CD4-positive, alpha-beta T cell treated with Interleukin-4 for 4 hours (primary cell): ENCODE data around the gene MDH2.
"Not testable (repeated sequence)": the region's sequence is repeated elsewhere in the genome, so short reads cannot be mapped to it uniquely, and the experiment has no call there.

Experiments used
- DNase-seq: peaks from one replicate; pipeline ENCODE4 v3.0.0-alpha.2; 2020

Gene MDH2

DNA sequence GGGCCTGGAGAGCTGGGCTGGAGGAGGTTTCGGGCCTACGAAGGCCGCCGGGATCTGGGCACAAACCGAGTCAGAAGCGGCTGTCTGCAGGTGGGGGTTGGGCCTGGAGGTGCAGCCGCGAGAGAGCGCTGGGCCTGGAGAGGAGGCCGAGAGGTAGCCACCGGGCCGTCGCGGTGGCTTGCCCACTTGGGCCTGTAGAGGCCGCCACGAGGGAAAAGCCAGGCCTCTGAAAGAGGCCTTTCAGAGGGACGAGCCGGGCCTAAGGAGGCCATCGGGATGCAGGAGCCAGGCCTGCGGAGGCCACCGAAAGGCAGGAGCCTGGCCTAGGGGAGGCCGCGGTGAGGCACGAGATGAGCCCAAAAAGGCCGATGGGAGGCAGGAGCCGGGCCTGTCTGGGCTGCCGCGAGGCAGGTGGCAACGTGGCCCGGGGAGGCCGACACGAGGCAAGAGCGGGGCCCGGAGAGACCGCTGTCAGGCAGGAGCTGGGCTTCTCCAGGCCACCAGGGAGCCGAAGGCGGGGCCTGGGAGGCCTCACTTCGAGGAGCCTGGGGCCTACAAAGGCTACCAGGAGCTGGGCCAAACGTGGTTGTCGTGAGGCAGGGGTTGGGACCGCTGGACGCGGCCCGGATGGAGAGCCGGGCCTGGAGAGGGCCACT, 25.6 kb downstream of the MDH2 start:
- DNase-seq, result no peak

DNA sequence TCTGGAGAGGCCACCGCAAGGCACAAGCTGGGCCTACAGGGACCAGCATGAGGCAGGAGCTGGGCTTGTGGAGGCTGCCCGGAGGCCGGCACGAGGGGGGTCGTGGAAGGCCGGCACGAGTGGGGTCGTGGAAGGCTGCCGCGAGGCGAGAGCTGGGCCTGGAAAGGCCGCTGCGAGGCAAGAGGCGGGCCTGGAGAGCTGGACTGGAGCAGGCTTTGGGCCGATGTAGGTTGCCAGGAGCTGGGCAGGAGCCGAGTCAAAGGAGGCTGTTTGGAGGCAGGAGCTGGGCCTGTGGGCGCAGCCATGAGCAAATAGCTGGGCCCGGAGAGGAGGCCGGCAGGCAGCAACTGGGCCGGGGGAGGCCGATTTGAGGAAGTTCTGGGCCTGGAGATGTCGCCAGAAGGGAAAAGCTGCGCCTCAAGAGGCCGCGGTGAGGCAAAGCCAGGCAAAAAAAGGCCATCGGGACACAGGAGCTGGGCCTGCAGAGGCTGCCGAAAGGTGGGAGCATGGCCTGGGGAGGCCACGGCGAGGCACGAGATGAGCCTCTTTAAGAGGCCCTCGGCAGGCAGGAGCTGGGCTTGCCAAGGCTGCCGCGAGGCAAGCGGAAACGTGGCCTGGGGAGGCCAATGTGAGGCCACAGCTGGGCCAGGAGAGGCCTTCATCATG, 26.5 kb downstream of the MDH2 start:
- no peak for DNase-seq

DNA sequence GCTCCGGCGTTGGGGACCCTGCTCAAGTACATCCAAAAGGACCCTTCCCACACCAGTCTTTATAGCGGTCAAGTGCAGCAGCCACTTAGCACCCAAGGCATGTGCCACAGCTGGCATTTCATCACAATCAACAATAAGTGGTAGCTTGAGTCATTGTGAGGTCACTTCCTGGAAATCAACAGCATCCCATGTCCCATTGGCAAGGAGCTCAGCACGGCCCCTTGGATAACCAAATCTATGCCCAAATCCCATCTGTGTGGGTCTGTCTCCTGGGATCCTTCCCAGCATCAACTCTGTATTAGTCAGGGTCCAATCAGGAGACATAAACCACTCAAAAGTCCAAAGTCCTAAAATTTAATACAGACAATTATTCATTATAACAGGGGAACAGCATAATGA, 27.1 kb downstream of the MDH2 start:
- DNase-seq, result no peak

DNA sequence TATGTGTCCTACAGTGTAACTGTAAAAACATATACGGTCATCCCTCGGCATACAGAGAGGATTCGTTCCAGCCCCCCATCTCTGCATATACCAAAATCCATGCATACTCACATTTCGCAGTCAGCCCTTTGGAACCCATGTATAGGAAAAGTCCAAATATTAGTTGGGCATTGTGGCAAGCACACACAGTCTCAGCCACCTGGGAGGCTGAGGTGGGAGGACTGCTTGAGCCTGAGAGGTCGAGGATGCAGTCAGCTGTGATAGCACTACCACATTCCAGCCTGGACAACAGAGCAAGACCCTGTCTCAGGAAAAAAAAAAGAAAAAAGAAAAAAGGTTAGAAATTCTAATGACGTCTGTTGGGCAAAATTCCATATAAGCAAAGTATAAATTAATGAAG, 29.1 kb downstream of the MDH2 start:
- DNase-seq, result no peak

DNA sequence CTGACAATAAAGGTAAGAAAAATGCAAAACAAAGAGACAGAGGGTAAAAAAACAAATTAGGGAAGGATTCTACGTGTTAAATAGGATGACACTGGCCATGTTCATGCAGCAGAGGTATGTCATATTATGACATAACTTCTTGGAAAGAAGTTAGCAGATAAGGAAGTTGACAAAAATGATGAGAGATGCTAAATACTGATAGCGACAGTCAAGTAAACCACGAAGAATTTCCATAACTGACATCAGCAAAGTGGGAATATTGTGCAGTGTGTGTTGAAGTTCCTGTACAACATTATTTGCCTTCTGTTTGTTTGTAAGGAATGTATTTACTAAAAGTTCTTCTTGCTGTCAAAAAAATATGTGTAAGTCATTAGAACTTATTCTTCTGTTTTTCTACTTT, 29.5 kb downstream of the MDH2 start:
- DNase-seq, result no peak

DNA sequence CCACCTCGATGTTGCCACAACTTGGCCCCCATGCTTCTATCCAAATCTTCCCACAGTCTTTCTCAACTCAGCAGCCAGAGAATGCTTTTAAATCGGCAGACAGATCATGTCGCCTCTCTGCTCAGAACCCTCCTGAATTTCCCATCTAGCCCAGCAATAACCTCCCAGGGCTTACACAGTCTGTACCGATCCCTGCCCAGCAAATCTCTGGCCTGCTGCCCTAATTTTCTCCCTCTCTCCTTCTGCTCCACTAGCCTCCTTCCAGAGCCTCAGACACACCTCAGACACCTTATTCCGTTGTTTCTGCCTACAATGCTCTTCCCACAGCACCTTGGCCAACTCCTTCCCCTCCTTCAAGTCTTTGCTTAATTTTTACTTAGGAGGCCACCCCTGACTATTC, 32.3 kb downstream of the MDH2 start:
- no peak for DNase-seq

DNA sequence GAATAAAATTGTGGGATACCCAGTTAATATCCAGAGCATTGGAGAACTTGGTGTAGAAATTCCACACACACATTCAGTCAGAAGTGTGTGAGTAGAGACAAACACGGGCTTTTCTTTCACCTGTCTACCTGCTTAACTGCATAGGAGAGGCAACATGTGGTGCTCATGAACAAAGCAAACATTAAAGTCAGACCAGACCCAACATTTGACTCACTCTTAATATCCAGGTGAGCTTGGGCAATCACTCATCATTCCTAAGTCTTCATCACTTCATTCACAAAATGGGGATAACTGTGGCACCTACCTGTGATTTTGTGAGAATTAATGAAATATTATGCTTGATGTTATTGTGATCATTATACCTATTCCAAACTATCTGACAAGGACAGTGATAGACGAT, 36.2 kb downstream of the MDH2 start:
- not testable (repeated sequence) for DNase-seq

DNA sequence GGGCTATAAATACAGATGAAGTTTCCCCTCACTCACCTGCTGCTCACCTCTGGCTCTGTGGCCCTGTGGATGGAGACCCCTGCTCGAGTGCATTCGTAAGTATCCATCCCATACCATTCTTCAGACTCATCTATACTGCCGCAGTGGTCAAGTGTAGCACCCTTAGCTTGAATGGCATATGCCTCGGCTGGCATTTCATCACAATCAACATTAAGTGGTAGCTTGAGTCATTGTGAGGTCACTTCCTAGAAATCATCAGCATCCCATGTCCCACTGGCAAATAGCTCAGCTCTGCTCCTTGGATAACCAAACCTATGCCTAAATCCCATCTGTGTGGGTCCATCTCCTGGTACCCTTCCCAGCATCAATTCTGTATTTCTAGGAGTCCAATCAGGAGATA, 38.2 kb downstream of the MDH2 start:
- DNase-seq, result no peak

DNA sequence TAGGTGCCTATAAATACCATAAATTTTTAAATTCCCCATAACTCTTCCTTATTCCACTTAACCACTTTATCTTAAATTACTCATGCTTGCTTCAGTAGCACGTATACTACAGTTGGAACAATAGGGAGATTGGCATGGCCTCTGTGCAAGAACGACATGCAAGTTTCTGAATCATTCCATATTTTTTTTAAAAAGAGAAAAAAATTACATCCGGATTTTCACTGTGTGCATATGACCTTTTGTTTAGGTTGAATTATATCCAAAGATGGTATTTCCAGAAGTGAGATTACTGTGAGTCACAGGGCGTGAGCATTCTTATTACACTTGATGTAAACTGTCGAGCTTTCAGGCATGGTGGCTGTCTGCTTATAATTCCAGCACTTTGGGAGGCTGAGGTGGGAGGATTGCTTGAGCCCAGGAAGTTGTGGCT, 39.5 kb downstream of the MDH2 start:
- not testable (repeated sequence) for DNase-seq

DNA sequence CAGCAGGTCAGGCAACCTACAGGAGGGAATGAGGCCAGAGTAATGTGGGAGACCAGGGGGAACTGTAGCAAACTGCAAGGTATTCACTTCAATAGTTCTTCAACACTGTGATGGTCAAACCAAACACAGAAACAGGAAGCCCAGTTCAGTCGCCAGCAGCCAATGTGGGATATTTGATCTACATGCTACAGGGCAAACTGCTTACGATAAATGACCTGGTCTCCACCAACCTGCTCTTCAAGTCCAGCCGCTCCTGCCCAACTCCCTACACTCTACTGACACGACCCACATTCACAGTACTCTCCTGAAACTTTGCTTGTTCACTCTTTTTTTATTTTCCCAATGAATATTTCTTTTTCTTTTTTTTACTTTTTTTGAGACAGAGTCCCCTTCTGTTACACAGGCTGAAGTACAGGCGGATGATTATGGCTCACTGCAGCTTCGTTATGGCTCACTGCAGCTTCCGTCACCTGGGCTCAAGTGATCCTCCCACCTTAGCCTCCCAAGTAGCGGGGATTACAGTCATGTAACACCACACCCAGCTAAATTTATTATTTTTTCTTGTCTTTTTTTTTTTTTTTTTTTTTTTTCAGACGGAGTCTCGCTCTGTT, 42.1 kb downstream of the MDH2 start:
- DNase-seq, result no peak

DNA sequence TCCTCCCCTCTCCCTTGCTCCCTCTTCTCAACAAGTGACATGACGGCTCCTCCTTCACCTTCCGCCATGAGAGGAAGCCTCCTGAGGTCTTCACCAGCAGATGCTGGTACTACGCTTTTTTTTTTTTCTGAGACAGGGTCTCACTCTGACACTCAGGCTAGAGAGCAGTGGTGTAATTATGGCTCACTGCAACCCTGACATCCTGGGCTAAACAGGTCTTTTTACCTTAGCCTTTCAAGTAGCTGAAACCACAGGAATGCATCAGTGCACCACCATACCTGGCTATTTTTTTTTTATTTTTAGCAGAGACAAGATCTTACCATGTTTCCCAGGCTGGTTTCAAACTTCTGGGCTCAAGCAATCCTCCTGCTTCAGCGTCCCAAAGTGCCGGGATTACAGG, 43.6 kb downstream of the MDH2 start:
- DNase-seq, result no peak

DNA sequence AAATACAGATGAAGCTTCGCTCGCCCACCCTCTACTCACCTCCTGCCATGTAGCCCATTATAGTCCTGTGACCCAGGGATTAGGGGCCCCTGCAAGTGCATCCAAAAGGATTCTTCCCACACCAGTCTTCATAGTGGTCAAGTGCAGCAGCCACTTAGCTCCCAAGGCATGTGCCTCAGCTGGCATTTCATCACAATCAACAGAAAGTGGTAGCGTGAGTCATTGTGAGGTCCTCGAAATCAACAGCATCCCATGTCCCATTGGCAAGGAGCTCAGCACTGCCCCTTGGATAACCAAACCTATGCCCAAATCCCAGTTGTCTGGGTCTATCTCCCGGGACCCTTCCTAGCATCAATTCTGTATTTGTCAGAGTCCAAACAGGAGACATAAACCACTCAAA, 45.6 kb downstream of the MDH2 start:
- not testable (repeated sequence) for DNase-seq

DNA sequence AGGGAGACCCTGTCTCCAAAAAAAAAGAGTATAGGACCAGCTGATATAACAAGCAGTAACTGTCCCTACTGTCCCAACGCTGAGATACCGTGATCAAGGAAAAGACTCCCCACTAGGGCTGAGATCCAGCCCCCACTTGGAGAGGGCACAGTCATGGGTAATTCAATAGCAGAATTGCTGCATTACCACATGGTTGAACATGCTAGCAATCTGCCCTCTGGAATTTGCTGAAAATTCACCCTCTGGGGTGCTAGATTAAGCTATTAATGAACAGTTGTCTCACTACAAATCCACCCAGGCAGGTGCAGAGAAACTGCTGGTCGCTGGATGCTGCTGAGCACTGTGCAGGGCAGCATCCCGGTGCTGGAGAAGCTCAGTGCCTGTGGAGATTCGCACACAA, 46.4 kb downstream of the MDH2 start:
- not testable (repeated sequence) for DNase-seq

DNA sequence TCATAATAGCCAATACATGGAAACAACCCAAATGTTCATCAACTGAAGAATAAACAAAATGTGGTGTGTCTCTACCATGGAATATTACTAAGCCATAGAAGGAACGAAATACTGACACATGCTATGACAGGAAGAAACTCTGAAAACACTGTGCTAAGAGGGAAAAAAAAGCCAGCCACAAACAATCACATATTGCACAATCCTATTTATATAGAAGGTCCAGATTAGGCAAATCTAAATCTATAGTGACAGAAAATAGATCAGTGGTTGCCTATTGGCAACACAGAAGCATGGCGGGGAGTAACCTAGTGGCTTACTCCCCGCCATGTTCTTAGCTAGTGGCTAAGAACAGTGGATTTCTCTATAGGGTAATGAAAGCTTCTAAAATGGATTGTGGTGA, 48.0 kb downstream of the MDH2 start:
- DNase-seq, result no peak

DNA sequence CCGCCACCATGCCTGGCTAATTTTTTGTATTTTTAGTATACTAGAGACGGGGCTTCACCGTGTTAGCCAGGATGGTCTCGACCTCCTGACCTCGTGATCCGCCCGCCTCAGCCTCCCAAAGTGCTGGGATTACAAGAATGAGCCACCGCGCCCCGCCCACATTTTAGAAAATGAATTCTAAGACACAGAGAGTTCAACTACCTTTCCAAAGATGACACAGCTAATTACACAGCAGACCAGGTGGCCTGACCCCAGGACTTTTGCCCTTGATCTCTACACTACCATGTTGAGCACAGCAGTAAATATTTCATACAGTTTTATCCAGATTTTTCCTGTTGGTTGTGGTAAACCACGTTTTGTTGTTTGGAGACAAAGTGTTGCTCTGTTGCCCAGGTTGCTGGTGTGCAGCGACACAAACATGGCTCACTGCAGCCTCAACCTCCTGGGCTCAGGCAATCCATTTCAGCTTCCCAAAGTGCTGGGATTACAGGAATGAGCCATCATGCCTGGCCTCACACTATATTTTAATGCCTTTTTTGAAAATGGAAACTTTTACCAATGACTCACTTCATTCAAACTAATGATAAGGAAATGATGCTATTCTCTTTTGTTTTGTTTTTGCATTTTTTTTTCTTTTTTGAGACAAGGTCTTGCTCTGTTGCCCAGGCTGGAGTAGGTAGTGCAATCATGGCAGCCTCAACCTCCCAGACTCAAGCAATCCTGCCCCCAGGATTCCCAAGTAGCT, 54.0 kb downstream of the MDH2 start:
- not testable (repeated sequence) for DNase-seq

DNA sequence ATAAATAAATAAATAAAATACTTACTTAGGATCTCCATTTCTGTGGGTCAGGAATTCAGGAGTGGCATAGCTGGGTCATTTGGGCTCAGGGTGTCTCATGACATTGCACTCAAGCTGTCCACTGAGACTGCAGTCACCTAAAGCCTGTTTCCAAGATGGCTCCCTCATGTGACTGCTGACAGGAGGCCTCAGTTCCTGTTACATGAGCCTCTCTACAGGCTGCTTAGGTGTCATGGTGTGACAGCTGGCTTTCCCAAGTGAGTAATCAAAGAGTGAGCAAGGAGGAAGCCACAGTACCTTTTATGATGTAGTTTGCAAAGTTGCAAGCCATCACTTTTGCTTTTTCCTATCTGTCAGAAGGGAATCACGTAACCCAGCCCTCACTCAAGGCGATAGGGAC, 55.9 kb downstream of the MDH2 start:
- not testable (repeated sequence) for DNase-seq

DNA sequence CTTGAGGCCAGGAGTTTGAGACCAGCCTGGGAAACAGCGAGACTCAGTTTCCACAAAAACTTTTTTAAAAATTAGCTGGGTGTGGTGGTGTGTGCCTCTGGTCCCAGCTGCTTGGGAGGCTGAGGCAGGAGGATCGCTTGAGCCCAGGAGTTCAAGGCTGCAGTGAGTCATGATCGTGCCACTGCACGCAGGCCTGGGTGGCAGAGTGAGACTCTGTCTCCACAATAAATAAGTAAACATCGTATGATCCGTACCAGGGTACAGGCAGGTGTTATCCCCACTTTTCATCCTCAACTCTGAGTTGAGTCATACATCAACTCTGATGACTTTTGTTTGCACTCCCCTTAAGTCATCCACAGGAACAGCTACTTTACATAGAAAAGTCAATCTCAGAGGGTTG, 58.2 kb downstream of the MDH2 start:
- not testable (repeated sequence) for DNase-seq

DNA sequence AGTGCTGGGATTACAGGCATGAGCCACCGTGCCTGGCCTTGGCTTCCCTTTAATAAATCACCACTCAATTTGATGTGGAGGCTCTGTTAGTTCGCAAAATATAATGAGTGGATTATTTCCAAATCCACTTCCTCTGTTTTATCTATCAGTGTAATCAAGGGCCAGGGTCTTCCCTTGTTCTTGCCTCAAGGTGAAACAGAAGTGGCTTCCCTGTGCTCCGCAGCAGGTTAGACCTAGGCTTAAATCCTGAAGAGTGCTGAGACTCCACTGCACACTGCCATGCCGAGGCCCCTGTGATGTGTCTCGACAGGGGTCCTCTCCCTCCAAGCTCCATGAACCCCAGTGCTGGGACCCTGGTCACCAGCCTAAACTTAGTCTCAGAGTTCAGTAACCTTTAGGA, 59.0 kb downstream of the MDH2 start:
- no peak for DNase-seq

DNA sequence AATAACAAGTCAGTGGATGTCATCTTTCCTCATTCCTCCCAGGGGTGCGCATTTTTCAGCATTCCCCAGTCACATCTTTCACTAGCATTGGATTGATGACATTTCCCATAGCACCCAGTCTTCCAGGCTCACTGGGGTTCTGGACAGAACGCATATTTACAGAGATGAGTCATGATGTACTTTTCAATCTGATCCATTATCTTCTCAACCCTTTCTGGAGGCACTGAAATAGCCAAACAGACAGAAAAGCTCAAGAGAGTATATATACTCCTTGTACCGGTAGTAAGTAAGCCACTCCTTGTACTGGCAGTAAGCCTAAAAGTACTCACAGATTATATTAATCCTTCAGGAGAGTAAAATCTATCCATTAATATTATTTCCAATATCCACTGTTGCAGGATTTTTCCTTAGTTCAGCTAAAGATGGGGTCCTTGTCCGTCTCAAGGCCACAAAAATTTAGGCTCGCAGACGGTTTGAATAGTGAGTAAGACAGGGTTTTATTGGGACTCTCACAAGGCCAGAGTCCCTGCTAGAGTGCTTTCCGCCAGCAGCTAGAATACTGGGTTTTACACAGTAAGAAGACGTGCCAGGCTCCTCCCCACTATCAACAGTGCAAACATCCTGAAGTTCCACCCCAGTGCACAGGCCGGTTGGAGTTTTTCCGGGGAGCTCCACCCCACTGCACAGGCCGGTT, 60.8 kb downstream of the MDH2 start:
- DNase-seq, result no peak

DNA sequence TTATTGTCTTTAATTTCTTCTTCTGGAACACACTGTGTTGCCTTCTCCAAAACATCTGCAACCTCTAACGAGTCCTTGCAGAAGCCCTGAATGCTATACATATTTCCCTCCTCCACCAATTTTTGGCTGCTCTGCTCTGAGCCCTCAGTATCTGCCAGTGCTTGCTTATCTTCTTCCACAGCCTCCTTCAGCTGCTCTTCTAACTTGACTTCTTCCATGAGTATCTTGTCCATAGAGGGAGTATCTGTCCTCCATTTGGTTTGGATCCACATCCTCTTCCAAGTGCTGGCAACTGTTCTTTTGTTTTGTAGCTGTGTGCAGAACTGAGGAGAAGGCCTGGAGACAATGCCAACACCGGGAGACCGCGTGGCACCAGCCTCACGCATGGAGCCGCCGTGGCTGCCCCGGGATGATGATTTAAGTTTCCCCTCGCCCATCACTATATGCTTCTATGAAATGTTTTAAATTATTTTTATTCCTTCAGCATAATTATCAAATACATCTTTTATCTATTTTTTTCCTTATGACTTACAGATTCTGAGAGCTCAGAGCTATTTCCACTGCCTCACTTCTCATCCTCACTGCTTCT, 65.2 kb downstream of the MDH2 start:
- DNase-seq, result not testable (repeated sequence)

DNA sequence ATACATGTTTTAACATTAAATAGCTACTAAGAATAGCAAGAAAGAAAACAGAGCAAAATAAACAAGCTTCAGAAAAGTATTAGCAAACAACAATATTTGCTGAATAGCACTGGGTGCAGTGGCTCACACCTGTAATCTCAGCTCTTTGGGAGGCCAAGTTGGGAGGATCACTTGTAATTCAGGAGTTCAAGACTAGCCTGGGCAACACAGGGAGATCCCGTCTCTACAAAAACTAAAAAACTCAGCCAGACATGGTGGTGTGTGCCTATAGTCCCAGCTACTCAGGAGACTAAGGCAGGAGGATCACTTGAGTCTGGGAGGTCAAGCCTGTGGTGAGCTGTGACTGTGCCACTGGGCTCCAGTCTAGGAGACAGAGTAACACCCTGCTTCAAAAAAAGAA, 66.8 kb downstream of the MDH2 start:
- DNase-seq, result not testable (repeated sequence)
